Stimulated activated CD4-positive, alpha-beta T cell treated with anti-CD3 and anti-CD28 coated beads, Interleukin-12 subunit alpha, Interleukin-12 subunit beta, amount 100 ng/mL, for 24 hours (primary cell): ENCODE data around the gene CDC16.
"Not testable (repeated sequence)": the region's sequence is repeated elsewhere in the genome, so short reads cannot be mapped to it uniquely, and the experiment has no call there.

ENCODE experiments used
- DNase-seq, 2 experiments: peaks; one replicate each; pipeline ENCODE4 v3.0.0-alpha.2; 2020; ENCODE audit warnings: low read depth in 2 of 2

CDC16 gene

DNA sequence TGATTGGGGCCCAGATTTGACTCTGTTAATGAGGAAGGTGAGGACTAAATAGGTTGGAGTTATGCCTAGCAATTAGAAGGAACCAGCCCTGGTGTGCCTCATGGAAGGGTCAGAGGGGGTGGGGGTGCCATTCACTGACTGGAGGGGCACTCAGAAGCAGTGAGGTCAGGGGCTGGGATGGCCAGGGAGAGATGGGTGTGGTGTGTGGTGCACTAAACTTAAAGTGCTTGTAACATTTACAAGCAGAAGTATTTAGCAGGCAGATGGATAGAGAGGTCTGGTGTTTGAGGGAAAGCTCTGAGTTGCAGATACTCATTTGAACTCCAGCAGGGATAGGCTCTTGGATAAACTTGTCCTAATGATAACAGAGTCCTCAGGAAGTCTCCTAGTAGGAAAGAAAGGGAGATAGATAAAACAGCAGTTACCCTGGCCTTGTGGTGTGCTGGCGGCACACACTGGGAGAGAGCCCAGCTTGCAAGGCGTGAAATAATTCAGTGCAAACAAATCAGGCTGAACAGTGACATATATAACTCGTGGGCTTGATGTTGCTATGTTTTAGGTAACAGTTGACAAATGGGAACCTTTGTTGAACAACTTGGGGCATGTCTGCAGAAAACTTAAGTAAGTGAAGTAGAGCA is 26.8 kb downstream of the CDC16 start:
- no peak for DNase-seq

- no peak for DNase-seq
Observed at GRCh38 chr13:114263578-114263977, 28.9 kb downstream of the CDC16 start.

DNA sequence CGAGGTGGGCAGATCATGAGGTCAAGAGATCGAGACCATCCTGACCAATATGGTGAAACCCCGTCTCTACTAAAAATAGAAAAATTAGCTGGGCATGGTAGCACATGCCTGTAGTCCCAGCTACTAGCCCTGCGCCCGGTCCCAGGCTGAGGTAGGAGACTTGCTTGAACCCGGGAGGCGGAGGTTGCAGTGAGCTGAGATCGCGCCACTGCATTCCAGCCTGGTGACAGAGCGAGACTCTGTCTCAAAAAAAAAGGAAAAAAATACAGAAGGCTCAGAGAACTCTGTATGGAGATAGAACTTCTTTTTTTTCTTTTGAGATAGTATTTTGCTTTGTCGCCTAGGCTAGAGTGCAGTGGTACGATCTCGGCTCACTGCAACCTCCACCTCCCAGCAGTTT is 29.6 kb downstream of the CDC16 start:
- not testable (repeated sequence) for DNase-seq

DNA sequence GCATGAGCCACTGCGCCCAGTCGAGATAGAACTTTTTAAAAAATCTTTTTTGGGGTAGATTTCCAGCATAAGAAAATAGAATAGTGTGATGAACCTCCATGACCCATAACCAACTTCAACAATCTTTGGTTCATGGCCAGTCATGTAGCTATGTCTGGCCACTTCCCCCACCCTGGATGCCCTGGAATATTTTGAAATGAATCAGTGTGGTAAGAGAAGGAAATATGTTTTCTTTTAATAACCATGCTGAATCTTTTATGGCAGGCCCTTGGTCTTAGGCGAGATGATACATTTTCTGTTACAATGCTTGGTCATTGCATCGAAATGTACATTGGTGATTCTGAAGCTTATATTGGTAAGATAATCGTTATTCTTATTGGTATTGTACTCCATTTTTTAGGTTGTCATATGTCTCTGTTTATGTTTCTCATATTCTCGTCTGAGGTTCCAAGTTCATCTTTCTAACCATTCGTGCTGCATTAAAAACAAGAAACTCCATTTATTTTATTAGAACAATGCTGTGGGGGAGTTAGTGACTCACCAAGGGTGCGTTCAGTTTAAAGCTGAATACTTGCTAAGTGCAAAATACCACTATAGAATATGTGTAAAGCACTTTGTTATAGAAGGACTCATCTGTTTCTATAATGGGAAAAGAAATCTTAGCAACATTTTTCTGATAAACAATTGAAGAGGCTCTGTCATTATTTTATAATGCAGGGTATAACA is 30.4 kb downstream of the CDC16 start:
- no peak for DNase-seq

DNA sequence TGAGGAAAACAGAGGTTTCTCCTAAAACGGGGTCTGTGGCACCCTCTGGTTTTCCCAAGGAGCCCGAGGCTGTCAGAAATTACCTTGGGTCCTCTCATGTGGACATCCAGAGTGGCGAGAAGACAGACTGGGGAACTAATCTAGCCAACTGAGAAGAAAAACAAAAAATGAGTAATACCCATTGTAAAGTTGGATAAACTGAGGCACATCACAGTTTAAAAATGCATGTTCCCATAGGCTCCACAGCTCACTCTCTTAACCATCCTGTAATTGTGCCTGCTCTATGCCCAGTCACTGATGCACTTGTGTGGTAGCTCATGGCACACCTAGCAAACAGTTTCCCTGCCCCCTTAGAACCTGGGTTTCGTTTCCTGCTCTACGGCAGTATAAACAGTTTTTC is 31.5 kb downstream of the CDC16 start:
- DNase-seq, result no peak

DNA sequence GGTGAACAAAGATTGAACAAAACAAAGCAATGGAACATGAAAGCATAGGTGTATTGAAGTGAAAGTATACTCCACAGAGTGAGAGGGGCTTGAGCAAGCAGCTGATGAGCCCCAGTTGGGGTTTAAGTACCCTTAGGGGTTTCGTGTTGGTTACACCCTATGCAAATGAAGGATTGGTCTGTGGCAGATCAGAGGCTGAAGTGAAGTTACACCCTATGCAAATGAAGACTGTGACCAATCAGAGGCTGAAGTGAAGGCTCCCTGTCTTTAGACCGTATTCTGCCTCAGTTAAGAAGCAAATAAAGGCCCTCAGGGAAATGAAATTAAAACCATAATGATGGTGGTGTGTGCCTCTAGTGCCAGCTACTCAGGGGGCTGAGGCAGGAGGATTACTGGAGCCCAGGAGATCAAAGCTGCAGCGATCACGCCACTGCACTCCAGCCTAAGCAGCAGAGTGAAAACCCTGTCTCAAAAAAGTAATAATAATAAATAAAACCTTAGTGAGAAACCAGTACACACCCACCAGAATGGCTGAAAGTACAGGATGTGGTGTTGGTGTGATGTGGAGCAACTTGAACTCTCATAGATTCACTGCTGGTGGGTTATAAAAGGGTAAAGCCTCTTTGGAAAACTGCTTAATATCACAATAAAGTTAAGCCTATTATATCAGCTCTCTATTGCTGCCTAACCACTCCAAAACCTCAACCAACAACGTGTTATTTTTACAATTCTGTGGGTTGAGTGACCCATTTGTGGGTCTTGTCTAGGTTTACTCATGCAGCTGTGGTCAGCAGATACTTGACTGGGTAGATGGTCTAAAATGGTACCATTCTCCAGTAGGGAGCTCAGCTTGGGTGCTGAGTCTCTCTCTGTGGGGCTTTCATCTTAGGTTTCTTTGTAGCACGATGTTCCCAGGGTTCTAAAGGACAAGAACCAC is 33.9 kb downstream of the CDC16 start:
- no peak for DNase-seq

GRCh38 chr13:114269281-114269770 is 34.6 kb downstream of the CDC16 start:
- DNase-seq, result no peak

DNA sequence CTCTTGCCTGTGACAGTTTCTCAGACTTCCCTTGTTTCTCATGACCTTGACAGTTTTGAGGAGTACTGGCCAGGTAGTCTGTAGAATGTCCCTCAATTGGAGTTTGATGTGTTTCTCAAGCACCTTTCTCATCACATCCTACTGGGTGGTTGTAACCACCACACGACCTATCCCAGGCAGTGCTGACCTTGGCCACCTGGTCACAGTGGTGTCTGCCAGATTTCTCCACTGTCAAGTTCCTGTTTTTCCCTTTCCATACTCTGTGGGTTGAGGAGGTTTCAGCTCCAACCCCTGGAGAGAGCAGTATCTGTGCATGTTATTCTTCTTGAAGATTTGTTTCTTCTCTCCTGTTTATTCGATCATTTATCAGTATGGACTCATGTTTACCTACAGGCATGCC is 38.3 kb downstream of the CDC16 start:
- no peak for DNase-seq

DNA sequence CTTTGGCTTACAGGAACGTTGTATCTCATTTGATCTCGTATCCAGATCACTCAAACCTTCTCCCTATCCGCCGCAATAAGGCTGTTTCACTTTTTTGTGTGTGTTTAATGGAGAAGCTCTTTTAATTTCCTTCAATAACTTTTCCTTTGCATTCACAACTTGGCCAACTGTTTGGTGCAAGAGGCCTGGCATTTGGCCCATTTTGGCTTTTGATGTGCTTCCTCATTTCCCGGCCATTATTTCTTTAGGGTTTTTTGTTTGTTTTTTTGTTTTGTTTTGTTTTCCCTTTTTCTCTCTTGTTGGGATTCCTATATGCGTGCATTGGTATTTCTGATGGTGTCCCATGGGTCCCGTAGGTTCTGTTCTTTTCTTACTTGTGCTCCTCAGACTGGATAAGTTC is 40.6 kb downstream of the CDC16 start:
- DNase-seq, result no peak

DNA sequence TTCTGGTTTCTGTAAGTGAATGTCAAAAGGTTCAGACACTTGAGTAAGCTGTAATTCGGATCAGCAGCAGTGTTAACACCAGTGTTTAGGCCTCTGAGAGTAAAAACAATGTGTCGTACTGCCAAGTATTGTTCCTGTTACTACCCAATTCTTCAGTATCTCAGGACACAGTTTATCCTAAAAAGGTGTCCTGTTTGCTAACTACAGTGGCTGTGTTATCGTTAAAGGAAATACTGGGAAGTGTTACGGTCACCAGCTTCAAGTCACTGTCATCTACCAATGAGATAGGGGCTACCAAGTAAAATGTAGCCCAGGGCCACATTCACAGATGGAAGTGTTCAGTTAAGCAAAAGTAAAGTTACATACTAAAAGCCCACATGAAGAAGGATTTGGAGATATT is 44.4 kb downstream of the CDC16 start:
- no peak for DNase-seq

DNA sequence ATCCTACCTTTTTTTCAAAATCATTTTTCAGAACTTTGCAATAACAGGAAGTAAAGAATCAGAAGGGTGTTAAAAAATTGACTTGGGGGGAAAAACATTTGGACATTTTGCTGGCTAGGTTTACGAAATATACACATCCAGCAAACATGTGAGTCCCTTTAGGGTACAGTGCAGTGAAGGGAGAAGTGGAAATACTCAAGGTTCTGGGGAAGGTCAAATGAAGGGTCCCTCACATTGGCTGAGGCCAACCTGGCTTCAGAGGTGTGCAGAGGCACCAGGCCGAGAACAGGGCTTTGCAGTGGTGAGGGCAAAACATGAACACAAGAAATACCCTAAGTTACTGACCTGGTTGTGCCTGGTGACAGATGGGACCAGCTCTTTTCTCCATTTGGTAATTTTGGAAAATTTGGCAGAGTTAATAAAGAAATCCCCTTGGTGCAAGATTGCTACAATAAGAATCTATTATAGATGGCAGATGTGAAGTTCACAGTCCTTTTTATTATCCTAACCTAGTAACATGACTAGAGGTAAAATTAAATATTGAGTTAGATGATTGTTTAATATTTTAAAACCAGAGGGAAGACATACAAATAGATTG is 45.2 kb downstream of the CDC16 start:
- DNase-seq, result no peak

DNA sequence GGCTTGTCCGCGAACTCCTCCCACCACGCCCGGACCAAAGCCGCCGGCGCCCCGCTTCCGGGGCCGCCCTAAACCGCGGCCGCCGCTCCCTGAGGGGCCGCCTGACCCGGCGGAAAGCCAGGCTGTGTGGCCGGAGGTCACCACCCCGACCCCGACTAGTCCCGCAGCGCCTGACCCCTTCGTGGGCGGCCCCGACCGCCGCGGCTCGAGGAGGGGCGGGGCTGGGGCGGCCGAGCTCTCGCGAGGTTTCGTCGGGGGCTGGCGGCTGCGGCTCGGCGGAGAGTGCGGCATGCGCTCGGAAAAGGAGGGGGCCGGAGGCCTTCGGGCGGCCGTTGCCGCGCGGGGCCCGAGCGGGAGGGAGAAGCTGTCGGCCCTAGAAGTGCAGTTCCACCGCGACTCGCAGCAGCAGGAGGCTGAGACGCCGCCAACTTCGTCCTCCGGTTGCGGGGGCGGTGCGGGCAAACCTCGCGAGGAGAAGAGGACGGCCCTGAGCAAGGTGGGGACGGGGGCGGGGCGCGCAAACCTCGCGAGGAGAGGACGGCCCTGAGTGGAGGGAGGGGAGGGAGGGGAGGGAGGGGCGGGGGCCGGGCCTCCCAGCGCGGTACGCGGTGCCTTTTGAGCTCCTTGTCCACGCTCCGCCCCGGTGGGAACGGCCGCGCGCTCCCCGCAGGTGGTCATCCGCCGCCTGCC is 46.8 kb downstream of the CDC16 start, which contains the start of gene UPF3A:
UPF3A (plus strand) TSS at position 251 of the 690 bp plus-strand sequence; CDS start at position 290, 39 bp downstream.
- peak; percentile 72 to 81 for DNase-seq

- peak in 1 of 2 experiments; percentile 3 for DNase-seq
Observed at GRCh38 chr13:114282041-114282670, 47.5 kb downstream of the CDC16 start.

- DNase-seq, result no peak
Observed at GRCh38 chr13:114283576-114283975, 48.9 kb downstream of the CDC16 start.

- no peak for DNase-seq
Observed at GRCh38 chr13:114284680-114285079, 50.0 kb downstream of the CDC16 start.

GRCh38 chr13:114285166-114285808 is 50.6 kb downstream of the CDC16 start:
- no peak for DNase-seq

- no peak for DNase-seq
Observed at GRCh38 chr13:114286808-114287207, 52.1 kb downstream of the CDC16 start.

DNA sequence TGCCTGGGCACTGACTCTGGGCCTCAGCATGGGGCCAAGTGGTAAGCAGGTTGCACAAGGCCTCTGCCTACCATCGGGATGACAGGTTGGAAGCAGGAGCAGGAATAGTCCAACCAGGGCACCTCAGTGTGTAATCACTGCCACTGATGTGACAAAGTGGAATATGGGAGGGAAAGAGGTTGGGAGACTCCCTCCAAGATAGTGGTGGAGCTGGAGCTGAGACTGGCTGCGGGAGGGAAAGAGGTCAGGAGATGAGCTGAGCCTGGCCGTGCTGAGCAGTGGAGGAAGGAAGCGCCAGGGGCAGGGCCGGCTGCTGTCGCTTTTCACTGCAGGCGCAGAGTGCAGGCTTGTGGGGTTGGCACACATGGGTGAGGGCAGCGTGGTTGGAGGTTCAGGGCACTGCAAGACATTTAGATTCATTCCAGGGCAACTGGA is 53.5 kb downstream of the CDC16 start:
- DNase-seq, result no peak

- no peak for DNase-seq
Observed at GRCh38 chr13:114296448-114296847, 61.8 kb downstream of the CDC16 start.

GRCh38 chr13:114296902-114297301 is 62.2 kb downstream of the CDC16 start:
- DNase-seq, result no peak
